ENCODE measurements around the gene ACOT8. TPM values are rescaled to one million over a fixed set of nuclear protein-coding genes. Genes with fewer than 3 reads are reported as not detected.
"Not testable (repeated sequence)": the region's sequence is repeated elsewhere in the genome, so short reads cannot be mapped to it uniquely, and the experiment has no call there.

The ACOT8 gene
- total and polyA plus RNA-seq, 2 donors (not counting 1 experiment from before 2014, with no cell fraction given) = 32.4 to 64.7 TPM

DNA sequence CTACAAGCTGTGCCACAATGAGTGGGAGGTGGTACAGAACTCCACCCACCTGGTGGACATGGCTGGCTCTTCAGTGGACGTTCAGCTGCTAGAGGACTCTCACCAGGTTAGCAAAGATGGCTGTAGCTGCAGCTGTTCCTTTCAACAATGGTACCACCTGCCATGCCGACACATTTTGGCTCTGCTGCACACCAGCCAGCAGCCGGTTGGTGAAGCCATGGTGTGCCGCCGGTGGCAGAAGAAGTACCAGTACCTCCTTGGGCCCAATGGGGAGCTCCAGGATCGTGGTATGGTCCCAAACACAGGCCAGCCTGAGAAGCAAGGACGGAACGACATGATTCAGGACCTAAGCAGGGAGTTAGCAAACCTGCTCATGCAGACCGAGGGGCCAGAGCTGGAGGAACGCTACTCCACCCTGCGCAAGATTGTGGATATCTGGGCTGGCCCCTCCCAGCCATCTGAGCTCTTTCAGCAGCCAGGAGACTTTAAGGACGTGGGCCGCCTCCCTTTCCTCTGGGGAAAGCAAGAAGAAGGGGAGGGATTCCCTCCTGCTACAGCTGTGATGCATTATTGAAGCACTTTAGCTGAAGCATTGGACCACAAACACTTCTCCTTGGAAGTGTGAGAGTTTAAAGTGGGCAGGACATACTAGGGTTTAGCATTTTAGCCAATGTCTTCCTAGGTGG is 21.0 kb upstream of the ACOT8 start:
- no peaks in the 10 kb centered on the region for H3K9me3 ChIP-seq (ENCODE audit: control extremely low read depth in 1 of 3, control insufficient read depth in 2 of 3, insufficient read depth in 1 of 3, low read length in 2 of 3)
- Mint-ChIP-seq H3K4me1 (peaks cover 21% of the 10 kb centered on the region), H3K27me3 (no peaks in the 10 kb centered on the region), H3K4me3 (no peak overlapping the region), H3K9me3 (ENCODE audit: insufficient read depth) (no peaks in the 10 kb centered on the region), H3K27ac (no peak overlapping the region)
- WGBS (ENCODE audit: insufficient coverage) = 96% methylated on average over 12 of the region's 13 CpGs
- no peaks in the 10 kb centered on the region for H4K20me1 ChIP-seq (ENCODE audit: control insufficient read depth, insufficient read depth, low read length, poor library complexity, severe bottlenecking)
- peaks cover 2 to 27% of the 10 kb centered on the region in 2 experiments for H3K36me3 ChIP-seq (replicated peaks in 1 of 2; ENCODE audit: control extremely low read depth in 1 of 2, control insufficient read depth in 1 of 2, extremely low read depth in 1 of 2, insufficient read depth in 2 of 2, low read length in 1 of 2)
- H2AFZ ChIP-seq (ENCODE audit: insufficient read depth, low read depth, low read length, poor library complexity, severe bottlenecking) = no peak overlapping the region
- ATAC-seq (ENCODE audit: low read depth) (no peak), DNase-seq (no peak)
- H3K9ac ChIP-seq (ENCODE audit: low read length) = no peak overlapping the region
- H3K4me1 ChIP-seq (ENCODE audit: control insufficient read depth in 2 of 2, insufficient read depth in 2 of 2, low read length in 2 of 2) = peaks cover 3 to 19% of the 10 kb centered on the region in 2 donors
- ChIA-PET POLR2A (no interaction called here), CTCF (interaction anchor here (1.3 kb wide), 1 partner anchor 22 kb away, joined by 4 read pairs; the partner anchor contains the start of gene ACOT8)
- H3K27me3 ChIP-seq (replicated peaks in 1 of 4; ENCODE audit: control extremely low read depth in 1 of 4, control insufficient read depth in 3 of 4, insufficient read depth in 4 of 4, low read length in 3 of 4) = no peaks in the 10 kb centered on the region
- H3K27ac ChIP-seq (ENCODE audit: low read length in 2 of 2) = no peak overlapping the region
- H3K4me2 ChIP-seq (replicated peaks; ENCODE audit: low read depth, low read length, poor library complexity, severe bottlenecking) = no peak overlapping the region
- no peak for TF ChIP-seq EZH2 (IDR thresholded peaks at IDR 0.05; ENCODE audit: borderline replicate concordance, insufficient read depth, low read depth, low read length, poor library complexity, severe bottlenecking)
- TF ChIP-seq, protein P1, sequence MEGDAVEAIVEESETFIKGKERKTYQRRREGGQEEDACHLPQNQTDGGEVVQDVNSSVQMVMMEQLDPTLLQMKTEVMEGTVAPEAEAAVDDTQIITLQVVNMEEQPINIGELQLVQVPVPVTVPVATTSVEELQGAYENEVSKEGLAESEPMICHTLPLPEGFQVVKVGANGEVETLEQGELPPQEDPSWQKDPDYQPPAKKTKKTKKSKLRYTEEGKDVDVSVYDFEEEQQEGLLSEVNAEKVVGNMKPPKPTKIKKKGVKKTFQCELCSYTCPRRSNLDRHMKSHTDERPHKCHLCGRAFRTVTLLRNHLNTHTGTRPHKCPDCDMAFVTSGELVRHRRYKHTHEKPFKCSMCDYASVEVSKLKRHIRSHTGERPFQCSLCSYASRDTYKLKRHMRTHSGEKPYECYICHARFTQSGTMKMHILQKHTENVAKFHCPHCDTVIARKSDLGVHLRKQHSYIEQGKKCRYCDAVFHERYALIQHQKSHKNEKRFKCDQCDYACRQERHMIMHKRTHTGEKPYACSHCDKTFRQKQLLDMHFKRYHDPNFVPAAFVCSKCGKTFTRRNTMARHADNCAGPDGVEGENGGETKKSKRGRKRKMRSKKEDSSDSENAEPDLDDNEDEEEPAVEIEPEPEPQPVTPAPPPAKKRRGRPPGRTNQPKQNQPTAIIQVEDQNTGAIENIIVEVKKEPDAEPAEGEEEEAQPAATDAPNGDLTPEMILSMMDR (IDR thresholded peaks at IDR 0.05) = no peak
- no peak overlapping the region for H3K4me3 ChIP-seq (ENCODE audit: control extremely low read depth in 1 of 5, extremely low read depth in 1 of 5, insufficient read depth in 1 of 5, low read depth in 2 of 5, low read length in 4 of 5)
- intact Hi-C loops (cut with micrococcal nuclease) = no loop called here
- H3K79me2 ChIP-seq (ENCODE audit: control insufficient read depth, insufficient read depth, low read length) = peaks cover 22% of the 10 kb centered on the region

DNA sequence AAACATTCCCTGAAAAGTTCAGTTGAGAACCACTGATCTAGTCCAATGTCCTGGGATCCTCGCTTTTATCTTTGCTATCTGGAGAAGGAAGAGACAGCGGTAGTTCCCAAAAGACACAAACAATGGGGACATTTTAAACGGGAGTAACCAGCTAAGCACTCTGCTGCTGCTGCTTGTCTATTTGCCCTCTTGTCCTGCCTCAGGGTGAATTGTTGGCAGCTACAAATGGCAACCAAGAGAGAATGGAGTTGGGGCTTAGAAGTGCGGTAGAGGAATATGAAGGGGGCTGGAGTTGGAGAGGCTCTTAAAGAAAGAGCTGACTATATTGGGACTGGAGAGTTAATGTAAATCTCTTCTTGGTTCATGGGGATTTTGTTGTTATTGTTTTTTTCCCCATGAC is 17.4 kb upstream of the ACOT8 start:
- Mint-ChIP-seq H3K27ac (no peak overlapping the region), H3K4me1 (no peaks in the 10 kb centered on the region), H3K9me3 (ENCODE audit: insufficient read depth) (no peaks in the 10 kb centered on the region), H3K27me3 (no peaks in the 10 kb centered on the region), H3K4me3 (no peak overlapping the region)
- Histone ChIP-seq H3K9ac (ENCODE audit: low read length) (no peak overlapping the region), H3K79me2 (ENCODE audit: control insufficient read depth, insufficient read depth, low read length) (no peaks in the 10 kb centered on the region), H3K27me3 (replicated peaks in 1 of 4; ENCODE audit: control extremely low read depth in 1 of 4, control insufficient read depth in 3 of 4, insufficient read depth in 4 of 4, low read length in 3 of 4) (no peaks in the 10 kb centered on the region), H2AFZ (ENCODE audit: insufficient read depth, low read depth, low read length, poor library complexity, severe bottlenecking) (no peak overlapping the region), H3K9me3 (ENCODE audit: control extremely low read depth in 1 of 3, control insufficient read depth in 2 of 3, insufficient read depth in 1 of 3, low read length in 2 of 3) (no peaks in the 10 kb centered on the region), H4K20me1 (ENCODE audit: control insufficient read depth, insufficient read depth, low read length, poor library complexity, severe bottlenecking) (no peaks in the 10 kb centered on the region), H3K27ac (ENCODE audit: low read length in 2 of 2) (no peak overlapping the region), H3K4me2 (replicated peaks; ENCODE audit: low read depth, low read length, poor library complexity, severe bottlenecking) (no peak overlapping the region), H3K4me1 (ENCODE audit: control insufficient read depth in 2 of 2, insufficient read depth in 2 of 2, low read length in 2 of 2) (no peaks in the 10 kb centered on the region), H3K4me3 (ENCODE audit: control extremely low read depth in 1 of 5, extremely low read depth in 1 of 5, insufficient read depth in 1 of 5, low read depth in 2 of 5, low read length in 4 of 5) (no peak overlapping the region), H3K36me3 (replicated peaks in 1 of 2; ENCODE audit: control extremely low read depth in 1 of 2, control insufficient read depth in 1 of 2, extremely low read depth in 1 of 2, insufficient read depth in 2 of 2, low read length in 1 of 2) (peaks cover 2 to 24% of the 10 kb centered on the region in 2 experiments)
- ATAC-seq (ENCODE audit: low read depth) = no peak
- TF ChIP-seq, protein P1 (IDR thresholded peaks at IDR 0.05) = no peak
- TF ChIP-seq EZH2 (IDR thresholded peaks at IDR 0.05; ENCODE audit: borderline replicate concordance, insufficient read depth, low read depth, low read length, poor library complexity, severe bottlenecking) = no peak
- intact Hi-C loops (cut with micrococcal nuclease) = no loop called here
- DNase-seq = no peak
- POLR2A ChIA-PET = interaction anchor here (1.2 to 1.6 kb wide), 2 partner anchors 35 to 60 kb away, joined by 3 to 6 read pairs; partner anchors contain the start of gene PCIF1
- CTCF ChIA-PET = interaction anchor here (0.7 kb wide), 1 partner anchor 687 kb away, joined by 4 read pairs; no protein-coding TSS in a partner anchor
- 93% methylated on average over 4 of the region's 4 CpGs for WGBS (ENCODE audit: insufficient coverage)

DNA sequence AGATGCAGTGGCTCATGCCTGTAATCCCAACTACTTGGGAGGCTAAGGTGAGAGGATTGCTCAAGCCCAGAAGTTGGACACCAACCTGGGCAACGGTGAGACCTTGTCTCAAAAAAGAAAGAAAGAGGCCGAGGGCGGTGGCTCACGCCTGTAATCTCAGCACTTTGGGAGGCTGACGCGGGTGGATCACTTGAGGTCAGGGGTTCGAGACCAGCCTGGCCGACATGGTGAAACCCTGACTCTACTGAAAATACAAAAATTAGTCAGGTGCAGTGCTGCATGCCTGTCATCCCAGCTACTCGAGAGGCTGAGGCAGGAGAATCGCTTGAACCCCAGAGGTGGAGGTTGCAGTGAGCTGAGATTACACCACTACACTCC is 16.9 kb upstream of the ACOT8 start:
- intact Hi-C loops (cut with micrococcal nuclease); H3K4me1 ChIP-seq (ENCODE audit: control insufficient read depth in 2 of 2, insufficient read depth in 2 of 2, low read length in 2 of 2); ATAC-seq (ENCODE audit: low read depth); CTCF ChIA-PET; H3K27me3 Mint-ChIP-seq; H3K9me3 ChIP-seq (ENCODE audit: control extremely low read depth in 1 of 3, control insufficient read depth in 2 of 3, insufficient read depth in 1 of 3, low read length in 2 of 3); H3K79me2 ChIP-seq (ENCODE audit: control insufficient read depth, insufficient read depth, low read length); H2AFZ ChIP-seq (ENCODE audit: insufficient read depth, low read depth, low read length, poor library complexity, severe bottlenecking); H3K9me3 Mint-ChIP-seq (ENCODE audit: insufficient read depth); H3K4me2 ChIP-seq (replicated peaks; ENCODE audit: low read depth, low read length, poor library complexity, severe bottlenecking); H3K27ac Mint-ChIP-seq; H3K9ac ChIP-seq (ENCODE audit: low read length); H3K27ac ChIP-seq (ENCODE audit: low read length in 2 of 2); H3K4me3 Mint-ChIP-seq; H3K27me3 ChIP-seq (replicated peaks in 1 of 4; ENCODE audit: control extremely low read depth in 1 of 4, control insufficient read depth in 3 of 4, insufficient read depth in 4 of 4, low read length in 3 of 4); H3K4me1 Mint-ChIP-seq; DNase-seq; H4K20me1 ChIP-seq (ENCODE audit: control insufficient read depth, insufficient read depth, low read length, poor library complexity, severe bottlenecking); H3K4me3 ChIP-seq (ENCODE audit: control extremely low read depth in 1 of 5, extremely low read depth in 1 of 5, insufficient read depth in 1 of 5, low read depth in 2 of 5, low read length in 4 of 5): not testable (repeated sequence)
- POLR2A ChIA-PET = interaction anchor here (1.2 to 1.6 kb wide), 2 partner anchors 35 to 61 kb away, joined by 3 to 6 read pairs; partner anchors contain the start of gene PCIF1
- peaks cover 2 to 24% of the 10 kb centered on the region in 2 experiments for H3K36me3 ChIP-seq (replicated peaks in 1 of 2; ENCODE audit: control extremely low read depth in 1 of 2, control insufficient read depth in 1 of 2, extremely low read depth in 1 of 2, insufficient read depth in 2 of 2, low read length in 1 of 2)
- 99% methylated on average over 8 of the region's 10 CpGs for WGBS (ENCODE audit: insufficient coverage)

Data from B cell (primary cell).